Cardiac fibroblast (primary cell): ENCODE measurements around the gene ITFG1.
"Not testable (repeated sequence)": the region's sequence is repeated elsewhere in the genome, so short reads cannot be mapped to it uniquely, and the experiment has no call there.

ENCODE experiments used
- DNase-seq, 2 donors: peaks; one replicate each; pipeline versions ENCODE4 v3.0.0 to v3.0.0-alpha.2; 2010; ENCODE audit warnings: low read depth in 2 of 2
- H3K4me3 ChIP-seq, 2 donors: replicated peaks in 1 of 2; 1 replicate in 1 of 2; 2 replicates in 1 of 2; pipeline ENCODE4 v1.5.1; 2011; ENCODE audit warnings: low read depth in 2 of 2, low read length in 2 of 2, mild to moderate bottlenecking in 2 of 2, moderate library complexity in 1 of 2
- TF ChIP-seq, protein P1 (sequence below): IDR thresholded peaks from one replicate; pipeline ENCODE4 v1.5.1; 2011; ENCODE audit warnings: low read depth, mild to moderate bottlenecking, low read length, inconsistent platforms

ITFG1 gene

DNA sequence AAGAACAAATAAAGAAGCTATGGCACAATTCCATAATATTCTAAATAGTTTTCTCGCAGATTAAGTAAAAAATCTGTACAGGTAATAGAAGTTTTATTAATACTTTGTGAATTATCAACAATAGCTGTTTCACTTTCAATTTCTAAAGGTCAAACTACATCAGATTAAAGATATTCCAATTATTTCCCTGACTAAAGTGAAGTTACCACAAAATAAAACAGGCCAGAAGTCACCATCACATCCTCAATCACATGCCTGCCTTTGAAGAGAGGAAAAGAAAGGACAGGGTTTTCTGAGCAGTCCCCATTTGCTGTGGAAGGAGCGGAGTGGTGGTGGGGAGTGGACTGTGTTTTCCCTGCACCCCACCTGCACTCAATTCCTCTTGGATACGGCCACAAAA lies 11.1 kb downstream of the ITFG1 start:
- no peak overlapping the region for H3K4me3 ChIP-seq
- TF ChIP-seq, protein P1, sequence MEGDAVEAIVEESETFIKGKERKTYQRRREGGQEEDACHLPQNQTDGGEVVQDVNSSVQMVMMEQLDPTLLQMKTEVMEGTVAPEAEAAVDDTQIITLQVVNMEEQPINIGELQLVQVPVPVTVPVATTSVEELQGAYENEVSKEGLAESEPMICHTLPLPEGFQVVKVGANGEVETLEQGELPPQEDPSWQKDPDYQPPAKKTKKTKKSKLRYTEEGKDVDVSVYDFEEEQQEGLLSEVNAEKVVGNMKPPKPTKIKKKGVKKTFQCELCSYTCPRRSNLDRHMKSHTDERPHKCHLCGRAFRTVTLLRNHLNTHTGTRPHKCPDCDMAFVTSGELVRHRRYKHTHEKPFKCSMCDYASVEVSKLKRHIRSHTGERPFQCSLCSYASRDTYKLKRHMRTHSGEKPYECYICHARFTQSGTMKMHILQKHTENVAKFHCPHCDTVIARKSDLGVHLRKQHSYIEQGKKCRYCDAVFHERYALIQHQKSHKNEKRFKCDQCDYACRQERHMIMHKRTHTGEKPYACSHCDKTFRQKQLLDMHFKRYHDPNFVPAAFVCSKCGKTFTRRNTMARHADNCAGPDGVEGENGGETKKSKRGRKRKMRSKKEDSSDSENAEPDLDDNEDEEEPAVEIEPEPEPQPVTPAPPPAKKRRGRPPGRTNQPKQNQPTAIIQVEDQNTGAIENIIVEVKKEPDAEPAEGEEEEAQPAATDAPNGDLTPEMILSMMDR = no peak
- DNase-seq = no peak

DNA sequence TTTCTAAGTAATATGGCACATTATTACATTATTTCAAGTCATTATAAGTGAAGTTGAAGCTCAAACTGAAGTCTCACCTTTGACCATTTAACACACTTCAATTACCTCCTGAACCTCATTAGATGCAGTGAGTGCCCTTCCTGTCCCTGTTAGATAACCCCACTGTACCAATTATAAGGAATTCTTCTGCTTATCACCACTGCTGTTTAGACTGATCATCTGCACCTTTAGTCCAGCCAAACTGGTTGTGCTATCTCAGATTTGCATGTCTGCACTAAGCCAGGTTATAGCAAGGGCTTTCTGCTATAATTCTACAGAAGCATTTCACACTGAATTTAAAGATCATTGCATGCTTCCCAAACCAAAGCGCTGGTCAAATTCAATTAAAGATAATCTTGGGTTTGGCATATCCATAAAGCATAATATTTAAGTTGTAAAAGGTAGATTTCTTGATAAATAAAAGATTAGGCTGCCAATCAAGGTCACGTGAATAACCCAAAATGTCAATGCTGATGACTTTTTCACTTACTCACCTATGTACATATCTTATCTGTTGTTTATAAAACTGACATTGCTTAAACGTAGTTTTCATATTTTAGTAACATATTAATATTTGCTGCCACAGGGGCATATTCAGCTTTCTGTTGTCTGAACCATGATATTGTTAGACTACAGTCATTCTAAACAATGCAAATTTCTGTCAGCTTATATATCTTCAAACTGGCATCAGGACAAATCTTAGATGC lies 11.9 kb downstream of the ITFG1 start:
- H3K4me3 ChIP-seq = no peak overlapping the region
- TF ChIP-seq, protein P1 = no peak
- DNase-seq = no peak

DNA sequence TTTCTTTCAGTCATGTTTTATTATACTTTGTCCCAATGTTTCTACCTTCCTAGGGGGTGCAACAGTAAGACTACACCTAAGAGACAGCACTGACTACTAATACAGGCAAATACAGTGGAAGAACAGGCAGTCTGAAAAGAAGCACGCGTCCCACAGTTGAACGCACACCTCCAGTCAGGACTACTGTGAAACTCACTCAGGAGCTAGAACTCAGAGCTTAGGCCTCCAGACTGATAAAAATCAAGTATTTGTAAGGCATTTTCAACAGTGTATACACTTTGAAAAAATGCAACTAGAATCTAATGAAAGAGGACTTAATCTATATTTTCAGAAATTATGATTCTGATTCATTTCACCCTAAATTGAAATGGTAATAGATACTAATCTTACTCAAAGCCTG lies 14.4 kb downstream of the ITFG1 start:
- no peak for DNase-seq
- H3K4me3 ChIP-seq = no peak overlapping the region
- TF ChIP-seq, protein P1 = no peak

GRCh38 chr16:47442884-47443283 lies 18.0 kb downstream of the ITFG1 start:
- not testable (repeated sequence) for DNase-seq, H3K4me3 ChIP-seq

DNA sequence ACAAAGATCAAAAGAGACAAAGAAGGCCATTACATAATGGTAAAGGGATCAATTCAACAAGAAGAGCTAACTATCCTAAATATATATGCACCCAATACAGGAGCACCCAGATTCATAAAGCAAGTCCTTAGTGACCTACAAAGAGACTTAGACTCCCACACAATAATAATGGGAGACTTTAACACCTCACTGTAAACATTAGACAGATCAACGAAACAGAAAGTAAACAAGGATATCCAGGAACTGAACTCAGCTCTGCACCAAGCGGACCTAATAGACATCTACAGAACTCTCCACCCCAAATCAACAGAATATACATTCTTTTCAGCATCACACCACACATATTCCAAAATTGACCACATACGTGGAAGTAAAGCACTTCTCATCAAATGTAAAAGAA lies 20.8 kb downstream of the ITFG1 start:
- not testable (repeated sequence) for H3K4me3 ChIP-seq, DNase-seq

DNA sequence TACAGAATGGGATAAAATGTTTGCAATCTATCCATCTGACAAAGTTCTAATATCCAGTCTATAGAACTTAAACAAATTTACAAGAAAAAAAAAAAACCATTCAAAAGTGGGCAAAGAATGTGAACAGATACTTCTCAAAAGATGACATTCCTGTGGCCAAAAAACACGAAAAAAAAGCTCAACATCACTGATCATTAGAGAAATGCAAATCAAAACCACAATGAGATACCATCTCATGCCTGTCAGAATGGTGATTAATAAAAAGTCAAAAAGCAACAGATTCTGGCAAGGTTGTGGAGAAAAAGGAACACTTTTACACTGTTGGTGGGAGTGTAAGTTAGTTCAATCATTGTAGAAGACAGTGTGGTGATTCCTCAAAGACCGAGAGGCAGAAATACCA lies 26.6 kb downstream of the ITFG1 start:
- H3K4me3 ChIP-seq, DNase-seq: not testable (repeated sequence)

DNA sequence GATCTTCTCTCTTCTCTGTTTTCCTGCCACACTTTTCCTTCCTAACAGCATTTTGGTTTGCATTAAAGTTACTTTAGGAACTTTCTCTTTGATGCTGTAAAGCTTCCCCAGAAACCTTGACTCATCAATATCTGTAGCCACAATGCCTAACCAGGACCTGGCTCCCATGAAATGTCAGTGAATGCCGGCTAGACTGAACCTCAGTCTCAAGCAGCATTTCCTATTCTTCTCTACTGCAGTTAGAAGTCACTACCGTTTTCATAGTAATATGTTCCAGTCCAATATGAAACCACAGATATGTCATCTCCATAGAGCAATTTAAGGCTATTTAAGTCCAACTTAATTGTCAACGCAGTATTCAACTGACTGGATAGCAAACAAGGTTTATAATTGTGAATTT lies 28.9 kb downstream of the ITFG1 start:
- DNase-seq = no peak
- H3K4me3 ChIP-seq = no peak overlapping the region
- TF ChIP-seq, protein P1 = no peak

DNA sequence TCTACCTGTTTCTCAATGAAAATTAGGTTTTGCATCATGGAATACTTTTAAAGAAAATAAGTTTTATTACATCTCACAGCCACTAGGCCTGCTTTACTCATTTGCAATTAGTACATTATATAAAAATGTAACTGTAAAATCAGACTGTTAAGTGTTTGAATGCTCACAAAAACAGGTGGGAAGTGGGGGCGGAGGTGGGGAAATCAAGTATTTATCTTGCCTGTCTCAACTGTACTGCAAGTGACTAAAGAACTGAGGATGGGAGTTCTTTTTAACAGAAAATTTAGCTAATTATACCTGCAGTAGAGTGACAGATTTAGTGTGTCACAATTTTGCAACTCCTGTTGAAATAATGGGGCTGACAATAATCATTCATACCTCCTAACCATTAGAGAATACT lies 34.1 kb downstream of the ITFG1 start:
- TF ChIP-seq, protein P1 = no peak
- DNase-seq = no peak
- H3K4me3 ChIP-seq = no peak overlapping the region
